CD14-positive monocyte (primary cell): ENCODE measurements around the gene GDF10. TPM values are rescaled to one million over a fixed set of nuclear protein-coding genes. Genes with fewer than 3 reads are reported as not detected.

Experiments
- DNase-seq, 3 donors: peaks; one replicate each; pipeline ENCODE4 v3.0.0-alpha.2; 2011 to 2022
- H2AFZ ChIP-seq: 2 replicates; pipeline ENCODE4 v1.6.0; 2012; ENCODE audit warnings: mild to moderate bottlenecking, low read depth, low read length, inconsistent platforms; ENCODE audit not compliant: insufficient read depth, poor library complexity, severe bottlenecking
- H3K27ac ChIP-seq, 2 donors: 1 replicate in 1 of 2; 2 replicates in 1 of 2; pipeline ENCODE4 v1.5.1; 2012 to 2013; ENCODE audit warnings: low read length in 2 of 2, control low read depth in 1 of 2, inconsistent platforms in 1 of 2, low read depth in 1 of 2, mild to moderate bottlenecking in 1 of 2
- H3K27me3 ChIP-seq, 2 donors: one replicate each; pipeline versions ENCODE4 v1.6.0 to v1.6.1; 2011 to 2013; ENCODE audit warnings: low read length in 2 of 2; ENCODE audit not compliant: control insufficient read depth in 2 of 2, insufficient read depth in 2 of 2
- H3K36me3 ChIP-seq, 2 donors: replicated peaks in 1 of 2; 1 replicate in 1 of 2; 2 replicates in 1 of 2; pipeline versions ENCODE4 v1.5.1 to v1.6.1; 2012 to 2013; ENCODE audit warnings: low read length in 2 of 2, control low read depth in 1 of 2, inconsistent platforms in 1 of 2, mild to moderate bottlenecking in 1 of 2; ENCODE audit not compliant: insufficient read depth in 2 of 2, control insufficient read depth in 1 of 2
- H3K4me1 ChIP-seq, 2 donors: 1 replicate in 1 of 2; 2 replicates in 1 of 2; pipeline versions ENCODE4 v1.5.1 to v1.6.1; 2012 to 2013; ENCODE audit warnings: low read length in 2 of 2, control low read depth in 1 of 2, inconsistent platforms in 1 of 2, mild to moderate bottlenecking in 1 of 2, moderate library complexity in 1 of 2; ENCODE audit not compliant: insufficient read depth in 2 of 2, control insufficient read depth in 1 of 2
- H3K4me2 ChIP-seq: replicated peaks from 2 replicates; pipeline ENCODE3; 2012; ENCODE audit warnings: low read length, moderate library complexity, mild to moderate bottlenecking; ENCODE audit not compliant: poor library complexity, severe bottlenecking; ENCODE audit errors: extremely low read depth
- H3K4me3 ChIP-seq, 3 experiments: fragments of 200-600 bp in 1 of 3; sonication (generic) in 1 of 3; replicated peaks in 1 of 3; 1 replicate in 2 of 3; 2 replicates in 1 of 3; pipeline ENCODE4 v1.5.1; 2011 to 2013; ENCODE audit warnings: low read length in 3 of 3, mild to moderate bottlenecking in 3 of 3, control low read depth in 2 of 3, low read depth in 2 of 3, inconsistent platforms in 1 of 3, moderate library complexity in 1 of 3
- H3K79me2 ChIP-seq: 2 replicates; pipeline ENCODE4 v1.6.0; 2012; ENCODE audit warnings: mild to moderate bottlenecking, control low read depth, inconsistent platforms, low read length, moderate library complexity; ENCODE audit not compliant: insufficient read depth
- H3K9ac ChIP-seq: 2 replicates; pipeline ENCODE4 v1.6.0; 2017; ENCODE audit warnings: low read length, mild to moderate bottlenecking; ENCODE audit not compliant: insufficient read depth, poor library complexity, severe bottlenecking
- H3K9me3 ChIP-seq, 2 donors: replicated peaks in 1 of 2; 1 replicate in 1 of 2; 2 replicates in 1 of 2; pipeline versions ENCODE4 v1.5.1 to v1.6.1; 2012 to 2013; ENCODE audit warnings: low read length in 2 of 2, control low read depth in 1 of 2; ENCODE audit not compliant: control insufficient read depth in 1 of 2, insufficient read depth in 1 of 2
- H4K20me1 ChIP-seq: 2 replicates; pipeline ENCODE4 v1.6.0; 2012; ENCODE audit warnings: mild to moderate bottlenecking, low read length, control low read depth, moderate library complexity; ENCODE audit not compliant: insufficient read depth
- H3K27ac Mint-ChIP-seq, 7 donors: one replicate each; pipeline ENCODE4 v1.8.0; 2020; ENCODE audit warnings: mild to moderate bottlenecking in 7 of 7, mixed read lengths in 7 of 7, moderate library complexity in 6 of 7, inconsistent platforms in 2 of 7
- H3K27me3 Mint-ChIP-seq, 3 donors: one replicate each; pipeline ENCODE4 v1.8.0; 2021 to 2022; ENCODE audit warnings: low read depth in 3 of 3, mild to moderate bottlenecking in 3 of 3, mixed read lengths in 3 of 3, moderate library complexity in 3 of 3, inconsistent platforms in 1 of 3
- H3K36me3 Mint-ChIP-seq, 2 donors: one replicate each; pipeline ENCODE4 v1.8.0; 2020; ENCODE audit warnings: mixed read lengths in 2 of 2, inconsistent platforms in 1 of 2, mild to moderate bottlenecking in 1 of 2
- H3K4me1 Mint-ChIP-seq: one replicate; pipeline ENCODE4 v1.8.0; 2020; ENCODE audit warnings: mild to moderate bottlenecking, mixed read lengths
- H3K4me3 Mint-ChIP-seq, 2 donors: one replicate each; pipeline ENCODE4 v1.8.0; 2020; ENCODE audit warnings: mild to moderate bottlenecking in 2 of 2, mixed read lengths in 2 of 2, moderate library complexity in 1 of 2
- H3K9me3 Mint-ChIP-seq, 7 donors: one replicate each; pipeline ENCODE4 v1.8.0; 2020 to 2022; ENCODE audit warnings: mixed read lengths in 7 of 7, mild to moderate bottlenecking in 6 of 7, moderate library complexity in 6 of 7, inconsistent platforms in 2 of 7
- WGBS: methylation state at CpG from one replicate; pipeline ENCODE4 v1.1.5; 2013; ENCODE audit warnings: missing lambda C conversion rate; ENCODE audit not compliant: insufficient coverage; 5-methylcytosine and 5-hydroxymethylcytosine counted together
- intact Hi-C, 2 donors: fragments of 100-400 bp; cut with micrococcal nuclease; formaldehyde crosslinking; loops; one replicate each; pipeline versions ENCODE4 v1.15.0 to v1.15.1; 2023
- polyA plus RNA-seq, 3 donors: library from polyadenylated mRNA; depleted of rRNA in 1 of 3; unstranded in 2 of 3; stranded (reverse) in 1 of 3; fragments of 300-500 nt in 2 of 3; fragments of >200 nt in 1 of 3; fragmentation: Illumina TruSeq in 2 of 3; gene quantifications; 1 replicate in 2 of 3; 2 replicates in 1 of 3; pipeline ENCODE4 v1.2.3, GENCODE V29; 2012 to 2021
- TF ChIP-seq, protein P1 (sequence below): fragments of 200-600 bp; IDR thresholded peaks from one replicate; pipeline ENCODE4 v1.8.0; 2022; ENCODE audit warnings: antibody characterized with exemption, mild to moderate bottlenecking

Gene GDF10
- polyA plus RNA-seq, 3 donors: not detected

GRCh38 chr10:47288916-47289495, 11.0 kb upstream of the GDF10 start:
- H3K27ac ChIP-seq: no peak overlapping the region
- no peak overlapping the region for H2AFZ ChIP-seq
- no peak for DNase-seq
- Mint-ChIP-seq H3K27ac (no peak overlapping the region), H3K9me3 (peaks cover 0 to 4% (median 2%) of the 10 kb centered on the region in 7 donors), H3K36me3 (no peaks in the 10 kb centered on the region), H3K4me1 (peaks cover 30% of the 10 kb centered on the region), H3K4me3 (peak overlapping the region in 1 of 2 donors; percentile 50), H3K27me3 (peaks cover 11 to 15% (median 11%) of the 10 kb centered on the region in 3 donors)
- no peaks in the 10 kb centered on the region for H3K36me3 ChIP-seq
- H3K9me3 ChIP-seq: no peaks in the 10 kb centered on the region
- TF ChIP-seq, protein P1, sequence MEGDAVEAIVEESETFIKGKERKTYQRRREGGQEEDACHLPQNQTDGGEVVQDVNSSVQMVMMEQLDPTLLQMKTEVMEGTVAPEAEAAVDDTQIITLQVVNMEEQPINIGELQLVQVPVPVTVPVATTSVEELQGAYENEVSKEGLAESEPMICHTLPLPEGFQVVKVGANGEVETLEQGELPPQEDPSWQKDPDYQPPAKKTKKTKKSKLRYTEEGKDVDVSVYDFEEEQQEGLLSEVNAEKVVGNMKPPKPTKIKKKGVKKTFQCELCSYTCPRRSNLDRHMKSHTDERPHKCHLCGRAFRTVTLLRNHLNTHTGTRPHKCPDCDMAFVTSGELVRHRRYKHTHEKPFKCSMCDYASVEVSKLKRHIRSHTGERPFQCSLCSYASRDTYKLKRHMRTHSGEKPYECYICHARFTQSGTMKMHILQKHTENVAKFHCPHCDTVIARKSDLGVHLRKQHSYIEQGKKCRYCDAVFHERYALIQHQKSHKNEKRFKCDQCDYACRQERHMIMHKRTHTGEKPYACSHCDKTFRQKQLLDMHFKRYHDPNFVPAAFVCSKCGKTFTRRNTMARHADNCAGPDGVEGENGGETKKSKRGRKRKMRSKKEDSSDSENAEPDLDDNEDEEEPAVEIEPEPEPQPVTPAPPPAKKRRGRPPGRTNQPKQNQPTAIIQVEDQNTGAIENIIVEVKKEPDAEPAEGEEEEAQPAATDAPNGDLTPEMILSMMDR: no peak
- H3K4me2 ChIP-seq: no peak overlapping the region
- H3K4me1 ChIP-seq: peaks cover 19 to 21% of the 10 kb centered on the region in 2 donors
- H3K27me3 ChIP-seq: no peaks in the 10 kb centered on the region
- WGBS: 74% methylated on average over 7 of the region's 9 CpGs
- intact Hi-C loops: loop anchor here in 1 of 2 donors (5.0 kb wide), 1 partner anchor 52 kb away; no protein-coding TSS in a partner anchor
- H4K20me1 ChIP-seq: no peaks in the 10 kb centered on the region
- no peaks in the 10 kb centered on the region for H3K79me2 ChIP-seq
- no peak overlapping the region for H3K4me3 ChIP-seq
- H3K9ac ChIP-seq: no peak overlapping the region

GRCh38 chr10:47289921-47290320, 10.1 kb upstream of the GDF10 start:
- no peak overlapping the region for H2AFZ ChIP-seq

More at GRCh38 chr10:47289921-47290320, 10.1 kb upstream of the GDF10 start:
- H3K27ac ChIP-seq: no peak overlapping the region
- H3K4me3 ChIP-seq: no peak overlapping the region
- no peaks in the 10 kb centered on the region for H3K36me3 Mint-ChIP-seq
- H3K27ac Mint-ChIP-seq: no peak overlapping the region
- H3K27me3 ChIP-seq: peaks cover 0 to under 1% of the 10 kb centered on the region in 2 donors
- peaks cover 19 to 21% of the 10 kb centered on the region in 2 donors for H3K4me1 ChIP-seq
- no peaks in the 10 kb centered on the region for H3K79me2 ChIP-seq
- TF ChIP-seq, protein P1: no peak
- no peak overlapping the region for H3K4me3 Mint-ChIP-seq
- WGBS: 100% methylated on average over 4 of the region's 6 CpGs
- peaks cover 28% of the 10 kb centered on the region for H3K4me1 Mint-ChIP-seq
- no peaks in the 10 kb centered on the region for H3K9me3 ChIP-seq
- DNase-seq: no peak
- peaks cover 16 to 18% (median 17%) of the 10 kb centered on the region in 3 donors for H3K27me3 Mint-ChIP-seq
- intact Hi-C loops: loop anchor here in 1 of 2 donors (5.0 kb wide), 1 partner anchor 53 kb away; no protein-coding TSS in a partner anchor
- H3K36me3 ChIP-seq: no peaks in the 10 kb centered on the region
- no peaks in the 10 kb centered on the region for H4K20me1 ChIP-seq
- no peak overlapping the region for H3K4me2 ChIP-seq
- H3K9me3 Mint-ChIP-seq: peaks cover 0 to 5% (median 2%) of the 10 kb centered on the region in 7 donors
- H3K9ac ChIP-seq: no peak overlapping the region
